Left cardiac atrium (tissue), 4 donors: Measurements from ENCODE around the gene TRPV2. TPM values are rescaled to one million over a fixed set of nuclear protein-coding genes. Genes with fewer than 3 reads are reported as not detected.
A peak's percentile ranks its signal among the peaks of the same experiment; 100 is the strongest.

Experiments used
- ATAC-seq, 2 donors: fragments of 200-7000 bp; cut with Tn5 transposase; one replicate each; pipeline ENCODE4 v1.9.1; 2020; ENCODE audit warnings: mild to moderate bottlenecking in 2 of 2, moderate library complexity in 2 of 2
- DNase-seq: peaks from one replicate; pipeline ENCODE4 v3.0.0-alpha.2; 2020
- intact Hi-C, 2 donors: fragments of 100-400 bp; cut with DNase I; formaldehyde crosslinking; loops; one replicate each; pipeline versions ENCODE4 v1.14.1 to v1.15.1; 2022 to 2023
- total RNA-seq, 2 donors: library from RNA; stranded (reverse); fragmentation: NEBNext Ultra II Directional; extraction: Animal tissue kit (Norgen Biotek cat#: 25700); gene quantifications; one replicate each; pipeline ENCODE4 v1.2.1, GENCODE V29; 2021
- donor health status: DM: no; HTN: yes; CAD: no.
- donor health status: DM: no; HTN: yes; CAD: no; lungs with severe emphysema.
- donor health status: DM: yes; HTN: yes; CAD: no.
- donor health status: Dilated cardiomyopathy.

The TRPV2 gene
- total RNA-seq, 2 donors from 2014 or later: 14.3 to 21.1 TPM

- peak in 1 of 2 donors; percentile 38 for ATAC-seq
- DNase-seq: no peak
- intact Hi-C loops: no loop called here
These were observed 49.1 kb downstream of the TRPV2 start for GRCh38 chr17:16464303-16465051.

GRCh38 chr17:16465052-16465312, 49.6 kb downstream of the TRPV2 start:
- DNase-seq: no peak
- intact Hi-C loops: no loop called here
- no peak for ATAC-seq

- DNase-seq: peak; percentile 67
- intact Hi-C loops: no loop called here
- ATAC-seq: peak in 1 of 2 donors; percentile 49
These were observed 50.5 kb downstream of the TRPV2 start for GRCh38 chr17:16465861-16466338.

GRCh38 chr17:16466407-16466806, 51.0 kb downstream of the TRPV2 start:
- intact Hi-C loops: no loop called here
- no peak for ATAC-seq

GRCh38 chr17:16467044-16467443, 51.7 kb downstream of the TRPV2 start:
- ATAC-seq (no peak), DNase-seq (no peak)
- intact Hi-C loops: no loop called here

More at GRCh38 chr17:16466407-16466806, 51.0 kb downstream of the TRPV2 start:
- no peak for DNase-seq

- no peak for DNase-seq
- intact Hi-C loops: no loop called here
- ATAC-seq: no peak
These were observed 52.5 kb downstream of the TRPV2 start for GRCh38 chr17:16467886-16468285.

GRCh38 chr17:16468428-16468992, 53.1 kb downstream of the TRPV2 start:
- no peak for ATAC-seq

GRCh38 chr17:16470265-16470664, 54.9 kb downstream of the TRPV2 start:
- intact Hi-C loops: no loop called here

More at GRCh38 chr17:16468428-16468992, 53.1 kb downstream of the TRPV2 start:
- intact Hi-C loops: no loop called here
- no peak for DNase-seq

GRCh38 chr17:16471295-16471694, 55.9 kb downstream of the TRPV2 start:
- intact Hi-C loops: no loop called here
- no peak for ATAC-seq

More at GRCh38 chr17:16470265-16470664, 54.9 kb downstream of the TRPV2 start:
- ATAC-seq: peak in 1 of 2 donors; percentile 45
- no peak for DNase-seq

GRCh38 chr17:16472539-16472938, 57.2 kb downstream of the TRPV2 start:
- intact Hi-C loops: no loop called here
- DNase-seq (no peak), ATAC-seq (no peak)

More at GRCh38 chr17:16471295-16471694, 55.9 kb downstream of the TRPV2 start:
- no peak for DNase-seq

GRCh38 chr17:16473044-16474011, 58.0 kb downstream of the TRPV2 start:
- DNase-seq (no peak), ATAC-seq (no peak)
- intact Hi-C loops: no loop called here

- no peak for DNase-seq
- intact Hi-C loops: no loop called here
- ATAC-seq: no peak
These were observed 58.8 kb downstream of the TRPV2 start for GRCh38 chr17:16474012-16474725.

- intact Hi-C loops: no loop called here
- ATAC-seq (no peak), DNase-seq (no peak)
These were observed 59.9 kb downstream of the TRPV2 start for GRCh38 chr17:16475179-16475704.

- intact Hi-C loops: no loop called here
- peak; percentile 86 to 96 for ATAC-seq
- peak; percentile 64 for DNase-seq
These were observed 61.9 kb downstream of the TRPV2 start for GRCh38 chr17:16477255-16477654.

GRCh38 chr17:16477666-16478065, 62.3 kb downstream of the TRPV2 start:
- intact Hi-C loops: no loop called here
- ATAC-seq (peak; percentile 3 to 17), DNase-seq (no peak)

- intact Hi-C loops: no loop called here
- DNase-seq (no peak), ATAC-seq (no peak)
These were observed 63.3 kb downstream of the TRPV2 start for GRCh38 chr17:16478649-16479048.

GRCh38 chr17:16479264-16479663, 63.9 kb downstream of the TRPV2 start:
- ATAC-seq (no peak), DNase-seq (no peak)
- intact Hi-C loops: no loop called here

GRCh38 chr17:16480995-16481394, 65.6 kb downstream of the TRPV2 start:
- DNase-seq: no peak
- intact Hi-C loops: no loop called here
- no peak for ATAC-seq

- ATAC-seq (no peak), DNase-seq (no peak)
- intact Hi-C loops: no loop called here
These were observed 66.9 kb downstream of the TRPV2 start for GRCh38 chr17:16482253-16482652.
